K562 (cell line): ENCODE measurements around the gene ATP2A3.

ENCODE experiments used
- CBX5 ChIP-seq: IDR thresholded peaks from 2 replicates; pipeline ENCODE4 v1.6.1; 2014; ENCODE audit warnings: low read depth, borderline replicate concordance
- CXXC5 ChIP-seq: fragments of 250-450 bp; sonication (Bioruptor Pico); IDR thresholded peaks from 2 replicates; pipeline ENCODE4 v1.8.0; 2022; ENCODE audit warnings: inconsistent platforms, mild to moderate bottlenecking, moderate library complexity
- ETV6 ChIP-seq, 3 experiments: fragments of 150-350 bp in 1 of 3; sonication (generic) in 1 of 3; formaldehyde crosslinking in 1 of 3; IDR thresholded peaks; 2 replicates each; pipeline versions ENCODE4 v1.6.1 to v1.8.0; 2014 to 2022; ENCODE audit warnings: borderline replicate concordance in 2 of 3, low read depth in 2 of 3, antibody characterized with exemption in 1 of 3, low read length in 1 of 3, mild to moderate bottlenecking in 1 of 3, missing genetic modification reagents in 1 of 3
- POLR3A ChIP-seq: IDR thresholded peaks from 2 replicates; pipeline ENCODE4 v1.6.1; 2011; ENCODE audit warnings: borderline replicate concordance, mild to moderate bottlenecking, moderate library complexity; ENCODE audit not compliant: insufficient read length, insufficient read depth; ENCODE audit errors: extremely low read depth
- SIN3A ChIP-seq, 2 experiments: fragments of 150-350 bp in 1 of 2; IDR thresholded peaks; 2 replicates each; pipeline ENCODE4 v1.6.1; 2011 to 2016; ENCODE audit warnings: borderline replicate concordance in 2 of 2, low read depth in 2 of 2, low read length in 2 of 2, mild to moderate bottlenecking in 2 of 2, moderate library complexity in 2 of 2; ENCODE audit not compliant: control insufficient read depth in 1 of 2
- SNRNP70 ChIP-seq: fragments of 200-400 bp; formaldehyde crosslinking; optimal IDR thresholded peaks from 2 replicates; pipeline ENCODE3; 2017; ENCODE audit warnings: low read depth, low read length
- ZNF12 ChIP-seq: sonication (generic); formaldehyde crosslinking; IDR thresholded peaks from 2 replicates; pipeline ENCODE4 v1.4.0; 2020; ENCODE audit warnings: mild to moderate bottlenecking, missing genetic modification reagents

GRCh38 chr17:4003131-4003500, 38.9 kb upstream of the ATP2A3 start:
- TF ChIP-seq SIN3A (IDR thresholded peaks at IDR 0.05; ENCODE audit: borderline replicate concordance in 2 of 2, control insufficient read depth in 1 of 2, low read depth in 2 of 2, low read length in 2 of 2) (no peak), CBX5 (no peak), POLR3A (no peak), SNRNP70 (no peak), CXXC5 (no peak), ETV6 (IDR thresholded peaks at IDR 0.05; ENCODE audit: borderline replicate concordance in 1 of 2, low read depth in 2 of 2, low read length in 1 of 2) (no peak), ETV6 (CRISPR knock-in tag; IDR thresholded peaks at IDR 0.05; ENCODE audit: borderline replicate concordance) (no peak), ZNF12 (CRISPR knock-in tag) (no peak)
